DND-41 (cell line): ENCODE measurements around the gene APCDD1L.

ENCODE experiments used
- CTCF ChIP-seq: IDR thresholded peaks from 2 replicates; pipeline ENCODE4 v1.5.1; 2012; ENCODE audit warnings: borderline replicate concordance, low read length, moderate library complexity, mild to moderate bottlenecking; ENCODE audit not compliant: poor library complexity, severe bottlenecking; ENCODE audit errors: extremely low read depth
- EZH2 ChIP-seq: IDR thresholded peaks from 3 replicates; pipeline ENCODE4 v1.6.1; 2012; ENCODE audit warnings: borderline replicate concordance, low read depth, mild to moderate bottlenecking, moderate library complexity, low read length, inconsistent platforms; ENCODE audit not compliant: severe bottlenecking

- TF ChIP-seq CTCF (no peak), EZH2 (no peak)
These were observed 32.6 kb upstream of the APCDD1L start for GRCh38 chr20:58547623-58548475.
